ENCODE results near the gene SDR42E2. TPM values are rescaled to one million over a fixed set of nuclear protein-coding genes. Genes with fewer than 3 reads are reported as not detected.

Gene SDR42E2
- total RNA-seq, 1 donor from 2014 or later: 0.10 TPM

DNA sequence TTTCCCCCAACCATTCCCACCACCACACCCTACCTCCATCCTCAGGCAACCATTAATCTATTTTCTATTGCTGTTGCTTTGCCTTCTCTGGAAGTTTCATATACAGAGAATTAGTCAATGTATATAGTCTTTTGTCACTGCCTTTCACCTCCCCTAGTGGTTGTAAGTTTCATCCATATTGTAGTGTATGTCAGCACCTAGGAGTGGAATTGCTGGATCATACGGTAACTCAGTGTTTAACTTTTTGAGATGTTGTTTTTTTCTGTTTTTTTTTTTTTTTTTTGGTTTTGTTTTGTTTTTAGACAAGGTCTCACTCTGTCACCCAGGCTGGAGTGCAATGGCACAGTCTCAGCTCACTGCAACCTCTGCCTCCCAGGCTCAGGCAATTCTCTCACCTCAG lies 60.7 kb downstream of the SDR42E2 start:
- TF ChIP-seq, protein P1, sequence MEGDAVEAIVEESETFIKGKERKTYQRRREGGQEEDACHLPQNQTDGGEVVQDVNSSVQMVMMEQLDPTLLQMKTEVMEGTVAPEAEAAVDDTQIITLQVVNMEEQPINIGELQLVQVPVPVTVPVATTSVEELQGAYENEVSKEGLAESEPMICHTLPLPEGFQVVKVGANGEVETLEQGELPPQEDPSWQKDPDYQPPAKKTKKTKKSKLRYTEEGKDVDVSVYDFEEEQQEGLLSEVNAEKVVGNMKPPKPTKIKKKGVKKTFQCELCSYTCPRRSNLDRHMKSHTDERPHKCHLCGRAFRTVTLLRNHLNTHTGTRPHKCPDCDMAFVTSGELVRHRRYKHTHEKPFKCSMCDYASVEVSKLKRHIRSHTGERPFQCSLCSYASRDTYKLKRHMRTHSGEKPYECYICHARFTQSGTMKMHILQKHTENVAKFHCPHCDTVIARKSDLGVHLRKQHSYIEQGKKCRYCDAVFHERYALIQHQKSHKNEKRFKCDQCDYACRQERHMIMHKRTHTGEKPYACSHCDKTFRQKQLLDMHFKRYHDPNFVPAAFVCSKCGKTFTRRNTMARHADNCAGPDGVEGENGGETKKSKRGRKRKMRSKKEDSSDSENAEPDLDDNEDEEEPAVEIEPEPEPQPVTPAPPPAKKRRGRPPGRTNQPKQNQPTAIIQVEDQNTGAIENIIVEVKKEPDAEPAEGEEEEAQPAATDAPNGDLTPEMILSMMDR (IDR thresholded peaks at IDR 0.05; ENCODE audit: unreplicated experiment): no peak
- no peak for DNase-seq (ENCODE audit: low spot score)
- Mint-ChIP-seq H3K9me3 (ENCODE audit: unreplicated experiment) (no peaks in the 10 kb centered on the region), H3K27me3 (ENCODE audit: unreplicated experiment) (peaks cover 1% of the 10 kb centered on the region), H3K27ac (ENCODE audit: unreplicated experiment) (no peak overlapping the region), H3K4me1 (ENCODE audit: unreplicated experiment) (no peaks in the 10 kb centered on the region), H3K4me3 (ENCODE audit: unreplicated experiment) (no peak overlapping the region), H3K36me3 (ENCODE audit: low read depth, unreplicated experiment) (peaks cover 3% of the 10 kb centered on the region)

DNA sequence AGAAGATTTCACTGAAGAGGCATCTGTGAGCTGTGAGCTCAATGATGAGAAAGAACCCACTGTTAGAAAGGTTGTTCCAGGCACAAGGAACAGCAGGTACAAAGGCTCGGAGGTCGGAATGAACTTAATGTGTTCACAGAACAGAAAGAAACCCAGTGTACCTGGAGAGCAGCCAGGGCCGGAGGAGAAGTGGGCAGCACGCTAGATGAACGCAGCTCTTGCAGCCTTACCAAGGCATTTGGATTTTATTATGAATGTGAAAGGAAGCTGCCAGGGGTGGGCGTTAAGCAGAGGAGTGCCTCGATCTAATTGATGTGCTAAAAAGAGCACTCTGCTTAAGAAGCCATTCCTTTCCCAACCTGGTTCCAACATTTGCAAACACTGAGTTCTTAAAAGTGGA lies 62.8 kb downstream of the SDR42E2 start:
- Mint-ChIP-seq H3K27ac (ENCODE audit: unreplicated experiment) (no peak overlapping the region), H3K4me3 (ENCODE audit: unreplicated experiment) (no peak overlapping the region), H3K4me1 (ENCODE audit: unreplicated experiment) (no peaks in the 10 kb centered on the region), H3K27me3 (ENCODE audit: unreplicated experiment) (no peaks in the 10 kb centered on the region), H3K9me3 (ENCODE audit: unreplicated experiment) (no peaks in the 10 kb centered on the region), H3K36me3 (ENCODE audit: low read depth, unreplicated experiment) (peaks cover 6% of the 10 kb centered on the region)
- TF ChIP-seq, protein P1 (IDR thresholded peaks at IDR 0.05; ENCODE audit: unreplicated experiment): no peak
- DNase-seq (ENCODE audit: low spot score): no peak

DNA sequence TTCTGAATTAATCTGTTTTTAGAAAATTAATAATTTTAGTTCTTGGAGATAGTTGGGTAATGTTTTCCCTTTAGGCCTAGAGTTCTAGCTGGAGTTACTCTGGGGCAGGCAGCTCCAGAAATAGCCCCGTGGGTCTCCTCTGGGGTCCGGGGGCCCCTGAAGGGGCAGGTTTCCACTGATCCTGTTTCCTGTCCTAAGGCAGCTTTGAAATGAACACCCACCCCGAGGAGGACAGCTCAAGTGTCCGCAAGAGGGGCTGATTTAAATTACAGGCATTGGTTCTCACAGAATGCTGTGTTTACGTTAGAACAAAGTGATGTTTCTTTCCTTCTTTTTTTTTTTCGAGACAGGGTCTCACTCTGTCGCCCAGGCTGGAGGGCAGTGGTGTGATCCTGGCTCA lies 67.6 kb downstream of the SDR42E2 start:
- no peaks in the 10 kb centered on the region for H3K27me3 Mint-ChIP-seq (ENCODE audit: unreplicated experiment)
- no peaks in the 10 kb centered on the region for H3K9me3 Mint-ChIP-seq (ENCODE audit: unreplicated experiment)
- no peak overlapping the region for H3K27ac Mint-ChIP-seq (ENCODE audit: unreplicated experiment)
- H3K4me3 Mint-ChIP-seq (ENCODE audit: unreplicated experiment): no peak overlapping the region
- H3K4me1 Mint-ChIP-seq (ENCODE audit: unreplicated experiment): no peaks in the 10 kb centered on the region
- H3K36me3 Mint-ChIP-seq (ENCODE audit: low read depth, unreplicated experiment): peaks cover 5% of the 10 kb centered on the region
- no peak for DNase-seq (ENCODE audit: low spot score)
- TF ChIP-seq, protein P1 (IDR thresholded peaks at IDR 0.05; ENCODE audit: unreplicated experiment): no peak

- no peak overlapping the region for H3K4me3 Mint-ChIP-seq (ENCODE audit: unreplicated experiment)
- peaks cover 3% of the 10 kb centered on the region for H3K36me3 Mint-ChIP-seq (ENCODE audit: low read depth, unreplicated experiment)
- no peak for DNase-seq (ENCODE audit: low spot score)
- no peaks in the 10 kb centered on the region for H3K27me3 Mint-ChIP-seq (ENCODE audit: unreplicated experiment)
- H3K4me1 Mint-ChIP-seq (ENCODE audit: unreplicated experiment): no peaks in the 10 kb centered on the region
- TF ChIP-seq, protein P1 (IDR thresholded peaks at IDR 0.05; ENCODE audit: unreplicated experiment): no peak
- H3K27ac Mint-ChIP-seq (ENCODE audit: unreplicated experiment): no peak overlapping the region
- H3K9me3 Mint-ChIP-seq (ENCODE audit: unreplicated experiment): no peaks in the 10 kb centered on the region
These were observed 70.2 kb downstream of the SDR42E2 start for GRCh38 chr16:22232277-22233036.

GRCh38 chr16:22233037-22233372 lies 70.7 kb downstream of the SDR42E2 start:
- Mint-ChIP-seq H3K4me1 (ENCODE audit: unreplicated experiment) (no peaks in the 10 kb centered on the region), H3K36me3 (ENCODE audit: low read depth, unreplicated experiment) (peaks cover 3% of the 10 kb centered on the region), H3K27me3 (ENCODE audit: unreplicated experiment) (no peaks in the 10 kb centered on the region), H3K4me3 (ENCODE audit: unreplicated experiment) (no peak overlapping the region), H3K27ac (ENCODE audit: unreplicated experiment) (no peak overlapping the region), H3K9me3 (ENCODE audit: unreplicated experiment) (no peaks in the 10 kb centered on the region)
- DNase-seq (ENCODE audit: low spot score): no peak
- TF ChIP-seq, protein P1 (IDR thresholded peaks at IDR 0.05; ENCODE audit: unreplicated experiment): no peak
